ENCODE measurements around the gene CUX1. TPM values are rescaled to one million over a fixed set of nuclear protein-coding genes. Genes with fewer than 3 reads are reported as not detected.

CUX1 gene
- total RNA-seq, 1 donor from 2014 or later = 118 TPM

DNA sequence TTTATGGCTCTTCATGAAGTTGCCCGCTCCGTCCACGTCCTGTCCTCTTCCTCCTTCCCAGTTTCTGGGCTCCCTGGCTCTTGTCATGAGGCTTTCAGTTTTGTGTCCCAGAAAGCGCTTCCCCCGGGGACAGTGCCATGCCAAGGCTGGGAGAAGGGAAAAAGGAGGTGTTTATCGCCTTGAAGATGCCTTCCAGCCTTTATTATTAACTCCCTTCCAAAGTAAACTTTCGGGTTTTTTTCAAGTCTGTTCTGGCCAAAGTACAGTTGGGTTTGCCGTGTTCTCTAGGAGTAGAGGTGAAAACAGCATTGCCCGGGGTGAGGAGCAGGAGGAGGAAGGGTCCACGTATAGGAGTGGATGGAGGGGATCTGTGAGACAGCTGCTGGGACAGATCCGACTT lies 117.2 kb downstream of the CUX1 start:
- peaks cover 61% of the 10 kb centered on the region for H3K4me1 Mint-ChIP-seq (ENCODE audit: low read depth)
- H3K27ac Mint-ChIP-seq (ENCODE audit: unreplicated experiment) = peak overlapping the region; percentile 80
- H3K9me3 Mint-ChIP-seq (ENCODE audit: low read depth) = peaks cover 4% of the 10 kb centered on the region

DNA sequence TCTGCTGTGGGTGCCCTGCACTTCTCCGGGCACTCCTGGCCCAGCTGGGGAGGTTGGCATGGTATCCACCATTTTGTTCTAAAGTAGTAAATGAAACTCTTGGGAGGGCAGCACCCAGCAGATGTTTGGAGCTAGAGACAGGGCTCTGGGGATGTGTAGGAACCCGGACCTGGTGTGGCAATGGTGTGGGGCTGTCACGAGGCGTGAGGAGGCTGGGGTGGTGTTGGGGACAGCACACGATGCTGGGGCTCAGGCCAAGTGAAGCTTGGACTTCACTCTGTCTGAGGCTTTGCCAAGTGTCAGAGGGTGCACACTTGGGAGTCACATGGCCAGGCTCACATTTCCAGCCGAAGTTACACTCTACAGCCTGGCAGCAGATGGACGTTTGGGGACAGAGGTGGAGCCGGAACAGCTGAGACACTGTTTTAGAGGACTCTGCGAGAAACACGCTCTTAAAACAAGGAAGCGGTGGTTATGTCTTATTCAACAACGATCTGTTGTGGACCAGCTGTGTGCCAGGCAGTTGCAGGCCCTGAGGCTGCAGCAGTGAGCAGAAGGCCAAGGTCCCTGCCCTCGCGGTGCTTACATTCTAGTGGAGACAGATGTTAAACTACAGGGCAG lies 118.2 kb downstream of the CUX1 start:
- peaks cover 2% of the 10 kb centered on the region for H3K36me3 Mint-ChIP-seq (ENCODE audit: low read depth)
- H3K4me1 Mint-ChIP-seq (ENCODE audit: low read depth) = peaks cover 63% of the 10 kb centered on the region
- H3K27ac Mint-ChIP-seq (ENCODE audit: unreplicated experiment) = peak overlapping the region; percentile 72
- H3K4me3 Mint-ChIP-seq (ENCODE audit: unreplicated experiment) = no peak overlapping the region
- no peaks in the 10 kb centered on the region for H3K9me3 Mint-ChIP-seq (ENCODE audit: low read depth)
- peak; percentile 41 for DNase-seq (ENCODE audit: low spot score)
- TF ChIP-seq, protein P1, sequence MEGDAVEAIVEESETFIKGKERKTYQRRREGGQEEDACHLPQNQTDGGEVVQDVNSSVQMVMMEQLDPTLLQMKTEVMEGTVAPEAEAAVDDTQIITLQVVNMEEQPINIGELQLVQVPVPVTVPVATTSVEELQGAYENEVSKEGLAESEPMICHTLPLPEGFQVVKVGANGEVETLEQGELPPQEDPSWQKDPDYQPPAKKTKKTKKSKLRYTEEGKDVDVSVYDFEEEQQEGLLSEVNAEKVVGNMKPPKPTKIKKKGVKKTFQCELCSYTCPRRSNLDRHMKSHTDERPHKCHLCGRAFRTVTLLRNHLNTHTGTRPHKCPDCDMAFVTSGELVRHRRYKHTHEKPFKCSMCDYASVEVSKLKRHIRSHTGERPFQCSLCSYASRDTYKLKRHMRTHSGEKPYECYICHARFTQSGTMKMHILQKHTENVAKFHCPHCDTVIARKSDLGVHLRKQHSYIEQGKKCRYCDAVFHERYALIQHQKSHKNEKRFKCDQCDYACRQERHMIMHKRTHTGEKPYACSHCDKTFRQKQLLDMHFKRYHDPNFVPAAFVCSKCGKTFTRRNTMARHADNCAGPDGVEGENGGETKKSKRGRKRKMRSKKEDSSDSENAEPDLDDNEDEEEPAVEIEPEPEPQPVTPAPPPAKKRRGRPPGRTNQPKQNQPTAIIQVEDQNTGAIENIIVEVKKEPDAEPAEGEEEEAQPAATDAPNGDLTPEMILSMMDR (IDR thresholded peaks at IDR 0.05) = no peak
- H3K27me3 Mint-ChIP-seq (ENCODE audit: low read depth) = no peaks in the 10 kb centered on the region

More for the DNA sequence above, 117.2 kb downstream of the CUX1 start:
- H3K27me3 Mint-ChIP-seq (ENCODE audit: low read depth) = no peaks in the 10 kb centered on the region
- peak overlapping the region; percentile 8 for H3K4me3 Mint-ChIP-seq (ENCODE audit: unreplicated experiment)
- TF ChIP-seq, protein P1 (IDR thresholded peaks at IDR 0.05) = no peak
- H3K36me3 Mint-ChIP-seq (ENCODE audit: low read depth) = peaks cover 6% of the 10 kb centered on the region
- DNase-seq (ENCODE audit: low spot score) = no peak

DNA sequence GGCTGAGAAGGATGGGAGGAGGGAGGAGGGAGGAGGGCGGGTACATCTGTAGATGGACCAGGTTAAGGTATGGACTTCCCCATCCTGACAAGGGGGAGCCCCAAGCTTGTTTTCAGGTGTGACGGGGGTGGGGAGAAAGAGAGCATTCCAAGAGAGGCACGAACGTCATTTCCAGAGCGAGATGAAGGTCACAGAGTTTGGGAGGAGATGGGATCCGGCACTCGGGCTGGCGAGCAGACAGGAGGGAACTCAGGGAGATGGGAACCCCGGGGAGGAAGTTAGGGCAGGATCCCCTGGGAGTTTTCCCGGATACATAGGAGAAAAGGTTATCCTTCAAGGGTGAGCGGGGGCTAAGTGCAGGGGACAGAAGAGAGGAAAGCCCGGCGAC lies 118.8 kb downstream of the CUX1 start:
- Mint-ChIP-seq H3K9me3 (ENCODE audit: low read depth) (no peaks in the 10 kb centered on the region), H3K27me3 (ENCODE audit: low read depth) (no peaks in the 10 kb centered on the region), H3K4me1 (ENCODE audit: low read depth) (peaks cover 69% of the 10 kb centered on the region), H3K4me3 (ENCODE audit: unreplicated experiment) (peak overlapping the region; percentile 24), H3K36me3 (ENCODE audit: low read depth) (peaks cover 2% of the 10 kb centered on the region), H3K27ac (ENCODE audit: unreplicated experiment) (peak overlapping the region; percentile 72)
- no peak for DNase-seq (ENCODE audit: low spot score)
- TF ChIP-seq, protein P1 (IDR thresholded peaks at IDR 0.05) = no peak

DNA sequence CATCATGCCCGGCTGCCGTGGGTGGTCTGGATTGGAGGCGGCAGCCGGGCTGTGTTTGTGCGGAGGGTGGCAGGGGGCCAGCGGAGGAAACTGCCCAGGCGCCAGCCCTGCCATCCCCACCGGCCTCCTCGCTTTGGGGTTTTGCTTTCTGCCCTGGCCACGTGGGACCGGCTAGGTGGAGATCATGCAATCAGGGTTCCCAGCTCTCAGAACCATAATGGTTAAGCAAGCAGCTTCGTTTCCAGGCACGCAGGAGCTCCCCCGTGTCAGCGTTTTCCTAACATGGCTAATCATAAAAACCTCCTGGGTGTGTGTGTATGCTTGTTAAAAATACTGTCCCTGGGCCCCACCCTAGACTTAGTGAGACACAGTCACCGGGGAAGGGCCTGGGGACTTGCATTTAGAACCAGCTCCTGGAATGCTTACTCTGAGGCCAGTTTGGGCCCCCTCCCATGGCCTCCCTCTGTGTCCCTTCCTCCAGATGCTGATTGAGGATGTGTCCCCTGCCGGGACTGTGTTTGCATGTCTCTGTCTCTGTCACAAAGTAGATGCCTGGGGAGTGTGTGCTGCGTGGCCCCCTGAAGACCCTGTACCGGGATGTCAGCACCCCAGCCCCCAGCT lies 119.3 kb downstream of the CUX1 start:
- no peaks in the 10 kb centered on the region for H3K9me3 Mint-ChIP-seq (ENCODE audit: low read depth)
- TF ChIP-seq, protein P1 (IDR thresholded peaks at IDR 0.05) = no peak
- no peak for DNase-seq (ENCODE audit: low spot score)
- H3K4me3 Mint-ChIP-seq (ENCODE audit: unreplicated experiment) = peak overlapping the region; percentile 24
- H3K36me3 Mint-ChIP-seq (ENCODE audit: low read depth) = peaks cover 2% of the 10 kb centered on the region
- peaks cover 73% of the 10 kb centered on the region for H3K4me1 Mint-ChIP-seq (ENCODE audit: low read depth)
- no peaks in the 10 kb centered on the region for H3K27me3 Mint-ChIP-seq (ENCODE audit: low read depth)
- H3K27ac Mint-ChIP-seq (ENCODE audit: unreplicated experiment) = peak overlapping the region; percentile 61

DNA sequence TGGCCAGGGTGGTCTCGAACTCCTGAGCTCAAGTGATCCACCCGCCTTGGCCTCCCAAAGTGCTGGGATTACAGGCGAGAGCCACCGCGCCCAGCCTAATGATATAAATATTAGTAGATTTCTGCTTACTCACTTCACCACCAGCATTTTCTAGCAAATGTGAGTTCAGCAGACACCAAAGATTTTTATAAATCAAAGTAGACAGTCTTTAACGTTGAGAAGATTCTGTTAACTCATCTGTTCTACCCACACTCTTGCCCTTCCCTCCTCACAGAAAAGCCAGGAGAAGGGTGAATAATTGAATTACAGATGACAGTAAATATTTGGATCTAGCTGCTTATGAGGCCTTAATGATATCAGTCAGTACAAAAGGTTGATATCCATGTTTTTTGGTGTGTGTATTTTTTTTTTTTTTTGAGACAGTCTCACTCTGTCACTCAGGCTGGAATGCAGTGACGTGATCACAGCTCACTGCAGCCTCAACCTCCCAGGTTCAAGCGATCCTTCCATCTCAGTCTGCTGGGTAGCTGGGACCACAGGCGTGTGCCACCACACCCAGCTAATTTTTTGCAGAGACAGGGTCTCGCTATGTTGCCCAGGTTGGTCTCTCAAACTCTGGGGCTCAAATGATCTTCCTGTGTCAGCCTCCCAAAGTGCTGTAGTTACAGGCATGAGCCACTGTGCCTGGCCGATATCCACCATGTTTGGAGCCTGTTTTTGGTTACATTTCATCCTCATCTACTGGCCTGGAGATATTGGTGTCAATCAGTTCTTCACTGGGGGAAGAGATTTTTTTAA lies 120.5 kb downstream of the CUX1 start:
- Mint-ChIP-seq H3K36me3 (ENCODE audit: low read depth) (peaks cover 2% of the 10 kb centered on the region), H3K9me3 (ENCODE audit: low read depth) (no peaks in the 10 kb centered on the region), H3K4me1 (ENCODE audit: low read depth) (peaks cover 73% of the 10 kb centered on the region), H3K4me3 (ENCODE audit: unreplicated experiment) (no peak overlapping the region), H3K27ac (ENCODE audit: unreplicated experiment) (no peak overlapping the region), H3K27me3 (ENCODE audit: low read depth) (no peaks in the 10 kb centered on the region)
- peak; percentile 39 for DNase-seq (ENCODE audit: low spot score)
- TF ChIP-seq, protein P1 (IDR thresholded peaks at IDR 0.05) = no peak
